GM12801 (cell line): ENCODE results near the gene TRIM36.

ENCODE experiments used
- TF ChIP-seq, protein P1 (sequence below): IDR thresholded peaks from one replicate; pipeline ENCODE4 v1.5.1; 2011; ENCODE audit warnings: control low read depth; ENCODE audit not compliant: insufficient read length; ENCODE audit errors: extremely low read depth

Gene TRIM36

DNA sequence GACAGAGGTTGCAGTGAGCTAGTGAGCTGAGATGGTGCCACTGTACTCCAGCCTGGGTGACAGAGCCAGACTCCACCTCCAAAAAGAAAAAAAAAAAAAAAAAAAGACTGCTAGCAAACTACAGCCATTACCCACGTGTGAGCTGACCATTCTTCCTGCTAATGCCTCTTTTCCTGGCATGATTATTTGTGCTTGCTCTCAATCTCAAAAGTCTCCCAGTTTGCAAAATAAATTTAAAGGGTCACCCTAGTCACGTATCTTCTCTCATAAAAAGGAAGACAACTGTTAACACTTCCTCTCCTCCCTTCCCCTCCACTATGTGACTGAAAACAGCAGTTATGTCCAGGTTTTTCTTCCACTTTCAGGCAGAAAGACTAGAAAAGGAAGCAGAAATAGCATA is 37.2 kb downstream of the TRIM36 start:
- TF ChIP-seq, protein P1, sequence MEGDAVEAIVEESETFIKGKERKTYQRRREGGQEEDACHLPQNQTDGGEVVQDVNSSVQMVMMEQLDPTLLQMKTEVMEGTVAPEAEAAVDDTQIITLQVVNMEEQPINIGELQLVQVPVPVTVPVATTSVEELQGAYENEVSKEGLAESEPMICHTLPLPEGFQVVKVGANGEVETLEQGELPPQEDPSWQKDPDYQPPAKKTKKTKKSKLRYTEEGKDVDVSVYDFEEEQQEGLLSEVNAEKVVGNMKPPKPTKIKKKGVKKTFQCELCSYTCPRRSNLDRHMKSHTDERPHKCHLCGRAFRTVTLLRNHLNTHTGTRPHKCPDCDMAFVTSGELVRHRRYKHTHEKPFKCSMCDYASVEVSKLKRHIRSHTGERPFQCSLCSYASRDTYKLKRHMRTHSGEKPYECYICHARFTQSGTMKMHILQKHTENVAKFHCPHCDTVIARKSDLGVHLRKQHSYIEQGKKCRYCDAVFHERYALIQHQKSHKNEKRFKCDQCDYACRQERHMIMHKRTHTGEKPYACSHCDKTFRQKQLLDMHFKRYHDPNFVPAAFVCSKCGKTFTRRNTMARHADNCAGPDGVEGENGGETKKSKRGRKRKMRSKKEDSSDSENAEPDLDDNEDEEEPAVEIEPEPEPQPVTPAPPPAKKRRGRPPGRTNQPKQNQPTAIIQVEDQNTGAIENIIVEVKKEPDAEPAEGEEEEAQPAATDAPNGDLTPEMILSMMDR = no peak

DNA sequence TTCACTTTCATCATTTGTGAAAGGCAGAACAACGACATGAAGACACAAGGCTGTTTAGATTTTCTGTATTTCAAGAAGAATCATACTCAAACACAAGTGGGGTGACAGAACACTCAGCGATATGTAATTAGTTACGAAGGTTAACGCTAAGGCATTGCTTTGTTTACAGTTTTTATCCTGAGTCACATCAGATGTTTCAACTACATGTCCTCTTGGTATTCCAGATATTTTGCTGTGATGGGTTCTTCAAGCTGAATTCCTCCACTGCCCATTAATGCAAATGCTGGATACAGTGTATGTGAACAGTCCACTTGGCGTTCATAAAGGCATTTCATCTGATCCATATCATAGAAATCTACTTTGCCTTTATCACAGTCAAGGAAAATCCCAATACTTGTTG is 43.4 kb downstream of the TRIM36 start:
- TF ChIP-seq, protein P1 = no peak

DNA sequence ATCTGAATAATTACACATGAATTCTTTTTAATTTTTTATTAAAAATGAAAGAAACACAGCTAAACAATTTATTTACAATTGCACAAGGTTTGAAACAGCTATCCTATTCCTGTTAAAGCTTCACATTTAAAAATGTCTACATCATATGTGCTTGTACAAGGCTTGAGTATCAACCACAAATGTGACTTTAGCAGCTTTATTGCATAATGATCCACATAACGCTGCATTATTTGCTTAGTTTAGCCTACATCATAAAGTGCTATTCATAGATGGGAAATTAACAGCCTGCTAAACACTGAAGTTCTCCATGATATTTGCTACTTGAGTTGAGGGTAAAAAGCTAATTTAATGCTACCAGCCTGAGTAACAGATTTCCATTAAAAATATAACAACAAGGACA is 45.0 kb downstream of the TRIM36 start:
- TF ChIP-seq, protein P1 = no peak

DNA sequence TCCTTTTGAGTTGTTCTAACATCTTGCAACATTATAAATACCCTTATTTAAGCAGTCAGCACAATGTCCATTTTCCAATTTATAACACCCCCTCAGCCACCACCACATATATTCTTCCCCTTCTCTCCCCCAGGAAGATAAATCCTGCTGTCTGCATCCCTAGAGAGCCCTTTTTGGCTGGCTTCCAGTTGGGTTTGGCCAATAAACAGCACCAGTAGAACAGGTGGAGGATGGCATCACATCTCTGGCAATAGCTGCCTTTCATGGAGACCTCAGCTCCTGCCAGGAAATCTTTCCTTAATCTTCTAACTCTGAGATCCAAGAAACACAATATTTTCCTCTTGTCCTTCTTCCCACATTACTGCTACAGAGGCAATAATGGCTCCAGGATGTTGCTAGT is 53.7 kb downstream of the TRIM36 start:
- TF ChIP-seq, protein P1 = no peak

DNA sequence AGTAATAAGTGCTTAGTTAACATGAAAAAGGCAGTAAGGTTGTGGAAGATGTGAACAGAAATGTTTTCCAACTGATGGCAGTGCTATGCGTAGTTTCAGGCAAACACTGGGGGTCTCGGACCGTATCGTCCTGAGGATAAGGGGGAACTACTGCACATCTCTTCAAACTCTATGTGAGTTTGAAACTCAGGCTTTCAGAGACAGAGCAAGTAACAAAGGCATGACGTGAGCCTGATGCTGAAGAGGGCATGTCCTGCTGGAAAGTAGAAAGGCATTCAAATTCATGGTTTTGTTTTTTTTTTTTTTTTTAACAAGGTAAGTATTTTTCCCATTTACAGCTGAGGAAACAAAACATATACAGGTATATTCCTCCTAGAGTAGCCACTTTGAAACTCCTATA is 59.9 kb downstream of the TRIM36 start:
- TF ChIP-seq, protein P1 = no peak

DNA sequence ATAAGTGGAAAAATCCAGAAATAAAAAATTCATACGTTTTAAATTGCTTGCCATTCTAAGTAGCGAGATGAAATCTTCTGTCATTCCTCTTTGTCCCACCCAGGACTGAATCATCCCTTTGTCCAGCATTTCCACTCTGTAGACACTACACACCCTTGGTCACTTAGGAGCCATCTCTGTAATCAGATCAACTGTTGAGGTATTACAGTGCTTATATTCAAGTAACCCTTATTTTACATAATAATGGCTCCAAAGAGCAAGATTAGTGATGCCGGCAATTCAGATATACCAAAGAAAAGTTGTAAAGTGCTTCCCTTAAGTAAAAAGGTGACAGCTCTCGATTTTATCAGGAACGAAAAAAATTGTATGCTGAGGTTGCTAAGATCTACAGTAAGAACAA is 60.4 kb downstream of the TRIM36 start:
- TF ChIP-seq, protein P1 = no peak

DNA sequence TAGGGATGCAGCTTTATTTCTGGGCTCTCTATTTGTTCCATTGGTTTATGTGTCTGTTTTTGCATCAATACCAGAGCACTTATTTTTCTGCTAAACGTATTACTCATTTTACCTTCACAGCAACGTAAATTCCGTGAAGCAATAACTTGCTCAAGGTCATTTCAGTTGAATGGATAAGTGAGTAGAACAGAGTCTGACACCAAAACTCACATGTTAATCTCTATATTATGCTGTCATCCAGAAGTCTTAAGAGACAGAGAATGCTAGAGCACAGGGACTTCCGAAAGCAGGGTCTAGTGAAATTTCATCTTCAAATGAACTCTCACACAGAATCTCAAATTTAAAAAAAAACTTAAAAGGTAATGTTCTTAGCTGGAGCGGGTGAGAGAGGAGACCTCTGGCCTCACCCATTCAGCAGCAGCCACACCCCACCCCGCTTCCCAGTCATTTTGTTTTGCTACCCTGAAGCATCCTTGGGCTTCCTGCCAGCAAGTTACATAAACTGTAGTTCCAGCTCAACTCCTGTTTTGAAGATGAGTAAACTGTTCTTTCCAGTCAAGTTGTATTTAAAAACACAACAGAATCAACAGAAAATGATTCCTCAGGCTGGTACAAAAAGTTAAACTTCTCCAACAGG is 69.3 kb downstream of the TRIM36 start:
- TF ChIP-seq, protein P1 = no peak
